Kidney (tissue), 14 donors: ENCODE results near the gene IRAG1. TPM values are rescaled to one million over a fixed set of nuclear protein-coding genes. Genes with fewer than 3 reads are reported as not detected.

Source experiments
- DNase-seq, 5 donors: peaks; one replicate each; pipeline ENCODE4 v3.0.0-alpha.2; 2013 to 2020
- FAIRE-seq: peaks from 2 replicates; lab custom pipeline; 2012; peaks lifted over from hg19 to GRCh38; lab: Jason Lieb, UNC
- H3K27ac ChIP-seq, 2 donors: one replicate each; pipeline ENCODE4 v1.7.0; 2013; ENCODE audit warnings: low read depth in 2 of 2, low read length in 2 of 2, inconsistent platforms in 1 of 2
- H3K27me3 ChIP-seq: one replicate; pipeline ENCODE4 v1.7.1; 2013; ENCODE audit warnings: low read length, inconsistent platforms; ENCODE audit not compliant: control insufficient read depth, insufficient read depth
- H3K36me3 ChIP-seq, 3 donors: one replicate each; pipeline versions ENCODE4 v1.7.0 to v1.7.1; 2013; ENCODE audit warnings: low read length in 3 of 3, control low read depth in 1 of 3, inconsistent platforms in 1 of 3; ENCODE audit not compliant: insufficient read depth in 3 of 3, control insufficient read depth in 2 of 3
- H3K4me1 ChIP-seq, 3 donors: one replicate each; pipeline versions ENCODE4 v1.7.0 to v1.7.1; 2013; ENCODE audit warnings: low read length in 3 of 3, inconsistent platforms in 1 of 3, low read depth in 1 of 3; ENCODE audit not compliant: control insufficient read depth in 2 of 3, insufficient read depth in 2 of 3
- H3K4me3 ChIP-seq, 3 donors: one replicate each; pipeline versions ENCODE4 v1.7.0 to v1.8.1; 2013; ENCODE audit warnings: low read length in 3 of 3, control low read depth in 1 of 3, inconsistent platforms in 1 of 3
- H3K9ac ChIP-seq, 3 donors: one replicate each; pipeline versions ENCODE4 v1.7.0 to v1.7.1; 2013; ENCODE audit warnings: low read length in 3 of 3, control low read depth in 1 of 3, inconsistent platforms in 1 of 3
- H3K9me3 ChIP-seq, 3 donors: one replicate each; pipeline versions ENCODE4 v1.7.0 to v1.7.1; 2013; ENCODE audit warnings: low read length in 3 of 3, control low read depth in 1 of 3, inconsistent platforms in 1 of 3; ENCODE audit not compliant: control insufficient read depth in 2 of 3, insufficient read depth in 1 of 3
- intact Hi-C: fragments of 100-400 bp; cut with DNase I; formaldehyde crosslinking; loops from one replicate; pipeline ENCODE4 v1.11.1; 2022
- polyA plus RNA-seq: library from polyadenylated mRNA; stranded (reverse); fragments of 350-450 nt; fragmentation: Illumina TruSeq; extraction: RNeasy Lipid Tissue Mini Kit (QIAGEN cat#74804); gene quantifications from one replicate; pipeline ENCODE4 v1.2.3, GENCODE V29; 2014; ENCODE audit warnings: low read depth, low replicate concordance; ENCODE audit not compliant: insufficient read depth
- total RNA-seq: library from RNA; stranded (reverse); fragmentation: NEBNext Ultra II Directional; extraction: Animal tissue kit (Norgen Biotek cat#: 25700); gene quantifications from one replicate; pipeline ENCODE4 v1.2.1, GENCODE V29; 2021
- TF ChIP-seq, protein P1 (sequence below): IDR thresholded peaks from 3 replicates; pipeline ENCODE4 v1.5.1; 2012; ENCODE audit warnings: mild to moderate bottlenecking, moderate library complexity, borderline replicate concordance; ENCODE audit not compliant: insufficient read depth; ENCODE audit errors: extremely low read depth
- donor health status: control.
- donor health status: control.
- donor health status: control.
- donor health status: control.
- donor health status: control.
- donor health status: DM: yes; HTN: yes; CAD: no.
- donor health status: Normal renal cell carcinoma (clear cell type).

The IRAG1 gene
- total and polyA plus RNA-seq, 2 donors from 2014 or later: 7.0 to 38.1 TPM

DNA sequence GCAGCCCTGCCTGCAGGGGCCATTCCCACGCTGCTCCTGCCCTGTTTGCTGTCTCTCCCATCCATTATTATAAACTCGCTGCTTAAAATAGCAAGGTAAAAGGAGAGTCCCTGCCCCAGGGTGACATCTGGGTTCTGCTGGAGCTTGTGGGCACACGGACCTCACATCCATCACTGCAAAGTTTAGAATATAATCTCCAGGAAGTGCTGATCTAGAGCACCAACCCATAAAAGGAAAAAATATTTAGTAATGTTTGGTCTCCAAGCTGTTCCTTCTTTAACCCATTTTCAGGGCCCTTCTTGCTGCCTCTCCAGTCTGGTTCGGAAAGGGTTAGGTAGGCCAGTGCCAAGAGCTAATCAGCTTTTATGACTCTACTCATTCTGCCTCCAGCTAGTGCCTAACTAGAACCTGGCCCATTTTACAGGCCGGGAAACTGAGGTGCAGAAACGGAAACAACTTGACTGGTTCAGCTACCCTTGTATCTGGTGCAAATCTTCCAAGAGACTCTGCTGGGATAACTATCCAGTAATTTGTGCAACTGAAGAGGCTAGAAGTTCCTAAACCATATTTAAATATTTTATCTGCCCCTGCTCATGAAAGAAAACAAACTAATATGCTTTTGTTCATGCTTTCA is 37.5 kb downstream of the IRAG1 start:
- no peak overlapping the region for H3K4me3 ChIP-seq
- H3K36me3 ChIP-seq: no peaks in the 10 kb centered on the region
- FAIRE-seq (no peak), DNase-seq (no peak)
- peaks cover 0 to 27% (median 19%) of the 10 kb centered on the region in 3 donors for H3K4me1 ChIP-seq
- peak overlapping the region in 1 of 2 donors; percentile 29 for H3K27ac ChIP-seq
- TF ChIP-seq, protein P1, sequence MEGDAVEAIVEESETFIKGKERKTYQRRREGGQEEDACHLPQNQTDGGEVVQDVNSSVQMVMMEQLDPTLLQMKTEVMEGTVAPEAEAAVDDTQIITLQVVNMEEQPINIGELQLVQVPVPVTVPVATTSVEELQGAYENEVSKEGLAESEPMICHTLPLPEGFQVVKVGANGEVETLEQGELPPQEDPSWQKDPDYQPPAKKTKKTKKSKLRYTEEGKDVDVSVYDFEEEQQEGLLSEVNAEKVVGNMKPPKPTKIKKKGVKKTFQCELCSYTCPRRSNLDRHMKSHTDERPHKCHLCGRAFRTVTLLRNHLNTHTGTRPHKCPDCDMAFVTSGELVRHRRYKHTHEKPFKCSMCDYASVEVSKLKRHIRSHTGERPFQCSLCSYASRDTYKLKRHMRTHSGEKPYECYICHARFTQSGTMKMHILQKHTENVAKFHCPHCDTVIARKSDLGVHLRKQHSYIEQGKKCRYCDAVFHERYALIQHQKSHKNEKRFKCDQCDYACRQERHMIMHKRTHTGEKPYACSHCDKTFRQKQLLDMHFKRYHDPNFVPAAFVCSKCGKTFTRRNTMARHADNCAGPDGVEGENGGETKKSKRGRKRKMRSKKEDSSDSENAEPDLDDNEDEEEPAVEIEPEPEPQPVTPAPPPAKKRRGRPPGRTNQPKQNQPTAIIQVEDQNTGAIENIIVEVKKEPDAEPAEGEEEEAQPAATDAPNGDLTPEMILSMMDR: no peak
- H3K27me3 ChIP-seq: no peaks in the 10 kb centered on the region
- H3K9ac ChIP-seq: no peak overlapping the region
- intact Hi-C loops: no loop called here
- no peaks in the 10 kb centered on the region for H3K9me3 ChIP-seq

DNA sequence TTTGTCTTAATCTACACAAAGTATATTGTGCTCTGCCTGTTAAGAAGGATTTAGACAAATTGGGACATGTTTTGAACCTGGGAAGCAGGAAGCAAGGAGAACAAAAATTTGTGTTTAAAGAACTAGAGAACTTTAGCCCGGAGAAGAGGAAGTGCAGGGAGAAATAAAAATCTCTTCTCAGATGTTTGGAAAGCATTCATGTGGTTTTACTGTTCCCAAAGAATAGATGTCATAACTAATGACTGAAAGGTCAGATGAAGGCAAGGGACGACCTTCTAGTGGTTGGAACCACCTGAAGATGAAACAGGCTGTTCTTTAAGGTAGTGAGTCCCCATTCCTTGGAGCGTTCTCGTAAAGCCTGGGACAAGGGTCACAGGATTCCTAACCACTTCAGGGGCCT is 38.3 kb downstream of the IRAG1 start:
- intact Hi-C loops: no loop called here
- Histone ChIP-seq H3K36me3 (no peaks in the 10 kb centered on the region), H3K27ac (peak overlapping the region in 1 of 2 donors; percentile 30), H3K9ac (peak overlapping the region in 1 of 3 donors; percentile 27), H3K27me3 (no peaks in the 10 kb centered on the region), H3K9me3 (no peaks in the 10 kb centered on the region), H3K4me3 (no peak overlapping the region), H3K4me1 (peaks cover 0 to 26% (median 16%) of the 10 kb centered on the region in 3 donors)
- FAIRE-seq: no peak
- DNase-seq: no peak
- TF ChIP-seq, protein P1: no peak

DNA sequence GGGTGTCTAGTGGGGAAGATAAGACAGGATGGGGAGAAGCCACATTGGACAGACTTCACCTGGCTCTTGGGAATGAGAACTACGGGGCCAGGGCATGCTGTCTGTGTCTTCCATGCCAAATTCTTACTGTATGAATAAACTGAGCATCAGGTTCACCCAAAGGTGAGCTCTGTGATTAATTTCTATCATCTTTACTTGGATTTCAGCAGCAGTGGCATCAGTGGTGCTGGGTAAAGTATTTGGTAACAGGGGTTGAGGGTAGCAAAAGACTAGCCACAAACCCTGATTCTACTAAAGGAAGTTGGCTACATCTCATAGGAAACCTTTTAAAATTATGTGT is 38.8 kb downstream of the IRAG1 start:
- TF ChIP-seq, protein P1: no peak
- FAIRE-seq (no peak), DNase-seq (no peak)
- Histone ChIP-seq H3K27ac (peak overlapping the region in 1 of 2 donors; percentile 30), H3K27me3 (no peaks in the 10 kb centered on the region), H3K9me3 (no peaks in the 10 kb centered on the region), H3K4me3 (no peak overlapping the region), H3K36me3 (no peaks in the 10 kb centered on the region), H3K4me1 (peaks cover 0 to 26% (median 16%) of the 10 kb centered on the region in 3 donors), H3K9ac (no peak overlapping the region)
- intact Hi-C loops: no loop called here
